ENCODE results near the gene RASSF3.

Gene RASSF3

GRCh38 chr12:64696080-64696741 is 85.9 kb downstream of the RASSF3 start:
- DNase-seq: no peak

- DNase-seq: no peak
These were observed 89.3 kb downstream of the RASSF3 start for GRCh38 chr12:64699504-64700115.

- no peak for DNase-seq
These were observed 90.2 kb downstream of the RASSF3 start for GRCh38 chr12:64700532-64700931.

- no peak for DNase-seq
These were observed 91.0 kb downstream of the RASSF3 start for GRCh38 chr12:64701283-64701682.

GRCh38 chr12:64706306-64706705 is 96.0 kb downstream of the RASSF3 start:
- no peak for DNase-seq

GRCh38 chr12:64706857-64707256 is 96.6 kb downstream of the RASSF3 start:
- DNase-seq: no peak

GRCh38 chr12:64707362-64707761 is 97.1 kb downstream of the RASSF3 start:
- DNase-seq: no peak

- DNase-seq: no peak
These were observed 97.6 kb downstream of the RASSF3 start for GRCh38 chr12:64707926-64708325.

GRCh38 chr12:64709429-64709828 is 99.1 kb downstream of the RASSF3 start:
- no peak for DNase-seq

- no peak for DNase-seq
These were observed 103.1 kb downstream of the RASSF3 start for GRCh38 chr12:64713376-64713775.

GRCh38 chr12:64714551-64714968 is 104.3 kb downstream of the RASSF3 start:
- no peak for DNase-seq

GRCh38 chr12:64716371-64716770 is 106.1 kb downstream of the RASSF3 start:
- no peak for DNase-seq

- no peak for DNase-seq
These were observed 106.7 kb downstream of the RASSF3 start for GRCh38 chr12:64716839-64717455.

- no peak for DNase-seq
These were observed 108.4 kb downstream of the RASSF3 start for GRCh38 chr12:64718649-64719048.

- DNase-seq: no peak
These were observed 110.6 kb downstream of the RASSF3 start for GRCh38 chr12:64720884-64721283.

GRCh38 chr12:64722835-64723234 is 112.5 kb downstream of the RASSF3 start:
- DNase-seq: no peak

GRCh38 chr12:64723630-64724029 is 113.3 kb downstream of the RASSF3 start:
- DNase-seq: no peak

GRCh38 chr12:64724201-64724745 is 114.0 kb downstream of the RASSF3 start:
- no peak for DNase-seq

- no peak for DNase-seq
These were observed 119.8 kb downstream of the RASSF3 start for GRCh38 chr12:64729909-64730587.

GRCh38 chr12:64730588-64730969 is 120.3 kb downstream of the RASSF3 start:
- no peak for DNase-seq

- no peak for DNase-seq
These were observed 121.4 kb downstream of the RASSF3 start for GRCh38 chr12:64731683-64732082.

- no peak for DNase-seq
These were observed 123.6 kb downstream of the RASSF3 start for GRCh38 chr12:64733857-64734256.

- no peak for DNase-seq
These were observed 125.1 kb downstream of the RASSF3 start for GRCh38 chr12:64735442-64735841.

- no peak for DNase-seq
These were observed 126.5 kb downstream of the RASSF3 start for GRCh38 chr12:64736771-64737170.
